Suprapubic skin (tissue), 3 donors: ENCODE measurements around the gene REPIN1.

Source experiments
- CTCF ChIP-seq, 2 donors: fragments of 200-600 bp in 1 of 2; fragments of 450-650 bp in 1 of 2; sonication (generic) in 1 of 2; IDR thresholded peaks; one replicate each; pipeline ENCODE4 v1.5.1; 2016 to 2019; ENCODE audit warnings: antibody characterized with exemption in 2 of 2, mild to moderate bottlenecking in 1 of 2, moderate library complexity in 1 of 2
- EP300 ChIP-seq: sonication (generic); formaldehyde crosslinking; IDR thresholded peaks from one replicate; pipeline ENCODE4 v1.6.1; 2017; ENCODE audit warnings: antibody characterized with exemption
- POLR2A ChIP-seq, 2 donors: fragments of 450-650 bp; IDR thresholded peaks; one replicate each; pipeline ENCODE4 v1.6.1; 2017; ENCODE audit warnings: antibody characterized with exemption in 2 of 2, mild to moderate bottlenecking in 2 of 2, moderate library complexity in 2 of 2

GRCh38 chr7:150371131-150371995 is 2.7 kb downstream of the REPIN1 start:
- TF ChIP-seq CTCF (IDR thresholded peaks at IDR 0.05) (no peak), POLR2A (IDR thresholded peaks at IDR 0.05) (no peak), EP300 (no peak)
